LNCaP clone FGC (cell line): ENCODE results near the gene SPRR1B.

Source experiments
- DNase-seq: peaks from one replicate; pipeline ENCODE4 v3.0.0-alpha.2; 2011; ENCODE audit warnings: low read depth
- H3K4me3 ChIP-seq: 2 replicates; pipeline ENCODE4 v1.5.1; 2011; ENCODE audit warnings: mild to moderate bottlenecking, low read depth, low read length, control low read depth
- CTCF ChIP-seq: IDR thresholded peaks from 2 replicates; pipeline ENCODE4 v1.5.1; 2012; ENCODE audit warnings: mild to moderate bottlenecking; ENCODE audit not compliant: control insufficient read depth, insufficient read depth; ENCODE audit errors: extremely low read depth

Gene SPRR1B

GRCh38 chr1:153071511-153071910 is 40.5 kb downstream of the SPRR1B start, which contains the start of gene SPRR2B:
Gene SPRR2B, minus strand, starts transcription at chr1:153071611. Its CDS starts 772 bp downstream, at chr1:153070839.
- DNase-seq = no peak
- no peak within 1 kb of the TSS for H3K4me3 ChIP-seq
- TF ChIP-seq CTCF = no peak

- TF ChIP-seq CTCF = no peak
- no peak for DNase-seq
- no peak overlapping the region for H3K4me3 ChIP-seq
These were observed 42.1 kb downstream of the SPRR1B start for GRCh38 chr1:153072806-153073726.

- H3K4me3 ChIP-seq = no peak overlapping the region
- TF ChIP-seq CTCF = no peak
- DNase-seq = no peak
These were observed 50.7 kb downstream of the SPRR1B start for GRCh38 chr1:153081736-153082135.
